ENCODE data around the gene CRYBG1.

Gene CRYBG1

DNA sequence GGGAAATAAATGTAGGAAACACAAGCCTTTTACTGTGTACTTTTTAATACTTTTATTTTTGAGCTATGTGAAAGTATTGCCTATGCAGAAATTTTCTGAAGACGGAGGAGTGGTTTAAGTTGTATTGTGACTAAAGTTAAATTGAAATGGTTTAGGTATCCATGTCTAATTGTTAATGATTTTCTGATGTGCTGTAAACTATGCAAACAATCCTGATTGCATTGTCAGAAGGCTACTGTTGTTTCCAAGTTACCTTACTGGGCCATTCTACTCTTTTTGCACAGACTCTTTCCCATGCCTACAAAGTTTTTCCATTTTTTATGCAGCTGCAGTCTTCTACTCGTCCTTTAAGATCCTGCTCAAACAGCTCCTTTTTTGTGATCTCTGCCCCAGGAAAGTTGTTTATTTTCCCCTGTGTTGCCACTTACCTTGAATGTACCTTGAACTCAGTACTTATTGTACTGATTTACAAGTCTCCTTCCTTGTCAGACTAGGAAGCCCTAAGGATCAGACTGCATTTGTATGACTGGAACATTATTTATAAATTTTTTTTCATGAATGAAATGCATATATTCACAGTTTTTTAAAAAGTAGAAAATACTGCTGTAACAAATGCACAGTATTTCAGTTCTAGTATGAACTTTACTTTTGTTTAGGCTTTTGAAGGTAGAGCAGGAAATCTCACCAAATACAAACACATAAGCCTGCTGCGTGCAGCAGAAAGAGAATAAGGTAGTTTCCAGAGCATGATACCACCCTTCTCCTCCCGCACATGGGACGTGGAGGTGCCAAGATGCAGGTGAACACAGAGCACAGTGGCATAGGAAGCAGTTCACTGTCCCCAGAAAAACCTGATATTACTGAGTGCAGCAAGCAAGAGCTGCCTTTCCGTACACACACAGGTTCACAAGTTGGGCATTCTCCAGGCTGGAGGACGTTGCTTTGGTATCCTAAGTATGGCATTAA lies 97.8 kb downstream of the CRYBG1 start:
- no peak for DNase-seq (ENCODE audit: low read depth)

DNA sequence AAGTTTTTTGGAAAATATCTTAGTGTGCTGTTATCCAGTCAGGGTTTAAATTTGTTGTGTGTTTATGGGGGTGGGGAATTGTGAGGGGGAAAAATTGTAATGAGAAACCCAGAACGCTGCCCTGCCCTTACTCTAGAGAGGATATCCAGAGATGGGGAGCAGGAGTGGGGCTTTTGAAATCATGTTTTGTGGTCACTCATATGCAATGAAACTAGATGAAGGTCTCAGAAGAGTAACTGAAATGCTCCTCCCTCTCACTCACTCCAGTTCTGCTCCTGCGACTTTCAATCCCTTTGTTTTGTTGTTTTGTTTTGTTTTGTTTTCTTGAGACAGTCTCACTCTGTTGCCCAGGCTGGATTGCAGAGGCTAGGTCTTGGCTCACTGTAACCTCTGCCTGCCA lies 100.0 kb downstream of the CRYBG1 start:
- DNase-seq (ENCODE audit: low read depth): no peak

DNA sequence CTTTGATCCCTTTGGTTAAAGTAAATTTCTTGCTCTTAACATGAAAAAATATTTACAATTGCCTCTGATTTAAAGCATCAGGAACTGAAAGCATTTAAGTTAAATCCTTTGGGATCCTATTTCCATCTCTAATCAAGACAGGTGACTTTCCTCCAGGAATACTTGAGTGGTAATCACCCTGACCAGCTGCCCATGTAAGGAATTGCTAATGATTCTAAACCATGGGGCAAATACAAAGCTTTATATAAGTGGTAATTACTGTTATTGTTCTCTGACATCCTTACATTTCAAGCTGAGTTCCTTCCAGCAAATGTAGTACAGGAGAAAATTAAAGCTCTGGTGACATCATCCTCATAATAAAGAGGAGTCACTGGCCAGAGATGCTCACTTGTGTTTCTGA lies 100.6 kb downstream of the CRYBG1 start:
- DNase-seq (ENCODE audit: low read depth): no peak

DNA sequence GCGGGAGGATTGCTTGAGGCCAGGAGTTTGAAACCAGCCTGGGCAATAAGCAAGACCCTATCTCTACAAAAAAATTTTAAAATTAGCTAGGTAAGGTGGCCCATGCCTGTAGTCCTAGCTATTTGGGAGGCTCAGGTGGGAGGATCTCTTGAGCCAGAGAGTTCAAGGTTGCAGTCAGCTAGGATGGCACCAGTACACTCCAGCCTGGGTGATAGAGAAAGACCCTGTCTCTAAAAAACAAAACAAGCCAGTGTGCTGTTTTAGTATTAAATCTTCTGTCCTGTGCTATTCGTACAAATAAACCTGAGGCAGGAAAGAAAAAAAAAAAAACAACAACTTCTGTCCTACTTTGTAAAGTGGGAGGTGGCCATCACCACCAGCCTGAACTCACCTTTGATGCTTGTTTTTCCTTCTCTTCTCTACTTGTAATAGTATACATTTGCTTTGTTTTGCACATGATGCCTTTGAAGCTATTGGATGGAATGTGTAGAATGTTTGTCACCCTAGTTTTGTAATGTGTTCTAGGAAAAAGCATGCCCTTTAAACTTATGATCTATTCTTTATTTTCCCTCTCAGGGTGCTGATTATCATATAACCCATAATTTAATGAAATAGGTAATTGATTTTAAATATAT lies 102.5 kb downstream of the CRYBG1 start:
- DNase-seq (ENCODE audit: low read depth): no peak

DNA sequence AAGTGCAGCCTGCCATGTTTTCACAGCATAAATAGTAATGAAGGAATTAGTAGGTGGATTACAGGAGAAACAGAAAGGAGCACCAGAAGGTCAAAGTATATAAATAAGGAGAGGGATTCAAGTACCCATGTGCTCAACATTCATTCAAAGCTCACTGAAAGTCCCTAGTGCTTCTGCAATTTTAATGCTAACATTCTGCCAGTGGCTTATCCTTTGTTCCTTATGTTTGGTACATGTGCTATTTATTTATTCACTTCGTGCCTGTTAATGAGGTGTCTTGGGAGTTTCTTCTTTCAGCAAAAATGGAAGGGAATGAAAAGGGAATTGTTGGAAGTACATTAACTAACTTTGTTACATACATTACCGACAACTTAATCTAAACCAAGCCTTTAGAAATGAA lies 105.7 kb downstream of the CRYBG1 start:
- no peak for DNase-seq (ENCODE audit: low read depth)

DNA sequence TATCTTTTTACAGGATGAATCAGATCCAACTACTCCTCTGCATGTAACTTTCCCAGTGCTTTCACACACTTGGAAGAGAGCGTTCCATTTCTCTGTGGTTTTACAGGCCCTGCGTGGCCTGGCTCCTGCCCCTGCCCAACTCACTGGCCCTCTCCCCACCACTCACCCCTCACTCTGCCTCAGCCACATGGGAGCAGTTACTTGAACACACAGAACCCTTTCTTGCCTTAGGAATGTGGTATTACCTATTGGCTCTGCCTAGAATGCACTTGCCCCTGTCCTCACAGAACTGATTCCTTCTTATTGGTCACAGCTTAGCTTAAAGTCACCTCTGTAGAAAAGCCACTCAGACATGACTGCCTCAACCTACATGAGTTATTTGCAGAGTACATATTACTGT lies 108.4 kb downstream of the CRYBG1 start:
- DNase-seq (ENCODE audit: low read depth): no peak

DNA sequence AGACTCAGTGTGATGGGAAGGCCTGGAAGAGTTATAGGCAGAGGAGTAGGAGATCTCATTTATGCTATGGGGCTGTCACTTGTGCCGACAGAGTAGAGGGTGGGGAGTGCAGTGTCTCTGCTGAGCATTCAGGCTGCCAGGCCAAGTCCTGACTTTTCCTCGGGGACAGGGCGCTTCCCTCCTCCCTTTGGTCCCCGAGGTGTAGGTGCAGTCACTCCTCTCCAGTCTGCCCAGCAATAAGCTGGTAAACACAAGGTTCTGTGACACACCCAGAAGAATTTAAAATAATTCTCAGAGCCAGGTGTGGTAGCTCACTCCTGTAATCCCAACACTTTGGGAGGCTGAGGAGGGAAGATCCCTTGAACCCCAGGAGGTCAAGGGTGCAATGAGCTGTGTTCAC lies 109.4 kb downstream of the CRYBG1 start:
- no peak for DNase-seq (ENCODE audit: low read depth)

DNA sequence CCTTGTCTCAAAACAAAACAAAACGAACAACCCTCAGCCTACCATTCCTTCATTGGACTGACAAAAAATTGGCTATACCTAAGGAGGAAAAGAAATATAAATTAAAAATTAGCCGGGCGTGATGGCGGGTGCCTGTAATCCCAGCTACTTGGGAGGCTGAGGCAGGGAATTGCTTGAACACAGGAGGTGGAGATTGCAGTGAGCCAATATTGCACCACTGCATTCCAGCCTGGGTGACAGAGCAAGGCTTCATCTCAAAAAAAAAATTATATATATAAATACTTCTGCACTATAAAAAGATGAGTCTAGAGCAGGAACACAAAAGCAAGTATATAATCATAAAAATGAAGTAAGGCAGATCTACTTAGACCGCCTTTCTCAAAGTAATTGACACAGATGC lies 109.8 kb downstream of the CRYBG1 start:
- no peak for DNase-seq (ENCODE audit: low read depth)

DNA sequence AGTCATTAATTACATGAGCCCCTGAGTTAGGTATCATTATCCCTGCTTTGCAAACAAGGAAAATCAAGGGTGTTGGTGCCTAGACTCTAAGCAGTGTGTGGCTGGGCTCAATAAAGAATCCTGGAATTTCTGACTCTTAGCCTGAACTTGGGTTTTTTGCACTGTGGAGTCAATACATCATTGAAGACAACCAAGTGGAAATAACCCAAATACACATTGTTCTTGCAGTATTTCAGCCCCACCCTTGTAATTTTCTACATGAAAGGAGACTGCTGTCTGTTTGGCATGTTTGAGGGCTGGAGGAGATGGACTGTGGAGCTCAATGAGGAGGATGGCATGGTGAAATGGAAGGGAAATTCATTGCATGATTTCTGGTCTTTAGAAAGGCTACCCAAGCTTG lies 110.3 kb downstream of the CRYBG1 start:
- DNase-seq (ENCODE audit: low read depth): no peak

DNA sequence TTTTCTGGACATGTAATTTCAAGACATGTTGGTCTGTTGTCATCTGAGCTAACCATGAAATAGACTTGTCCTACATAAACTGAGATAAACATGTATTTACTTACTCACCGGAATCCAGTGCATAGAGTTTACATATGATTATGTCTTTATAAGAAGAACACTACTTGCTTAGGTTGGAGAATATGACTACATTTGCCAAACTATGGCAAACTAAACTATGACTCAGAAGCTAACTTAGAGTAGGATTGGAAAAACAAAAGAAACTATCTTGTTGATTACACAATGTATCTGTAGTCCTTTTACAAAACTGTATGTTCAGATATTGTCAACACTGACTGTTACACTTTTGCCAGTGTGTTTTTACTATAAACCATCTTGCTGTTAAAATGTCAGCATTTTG lies 113.3 kb downstream of the CRYBG1 start:
- no peak for DNase-seq (ENCODE audit: low read depth)

DNA sequence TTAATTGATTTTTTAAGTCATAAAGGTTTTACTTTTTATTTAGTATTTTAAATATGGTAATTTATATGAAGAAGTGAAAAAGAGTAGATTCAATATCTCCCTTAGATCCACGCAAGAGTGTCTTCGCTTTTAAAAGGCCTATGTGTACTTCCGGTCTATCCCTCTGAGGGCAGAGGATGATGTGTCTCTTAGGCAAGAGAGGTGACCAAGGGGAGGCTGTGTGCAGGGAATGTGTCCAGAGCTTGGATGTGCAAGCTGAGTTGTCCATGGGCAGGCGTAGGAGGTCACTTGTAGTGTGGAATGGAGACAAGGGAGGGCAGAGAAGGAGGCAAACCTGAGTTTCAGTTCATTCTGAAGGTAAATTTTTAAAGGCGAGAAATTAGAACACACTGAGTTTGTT lies 113.9 kb downstream of the CRYBG1 start:
- DNase-seq (ENCODE audit: low read depth): no peak

DNA sequence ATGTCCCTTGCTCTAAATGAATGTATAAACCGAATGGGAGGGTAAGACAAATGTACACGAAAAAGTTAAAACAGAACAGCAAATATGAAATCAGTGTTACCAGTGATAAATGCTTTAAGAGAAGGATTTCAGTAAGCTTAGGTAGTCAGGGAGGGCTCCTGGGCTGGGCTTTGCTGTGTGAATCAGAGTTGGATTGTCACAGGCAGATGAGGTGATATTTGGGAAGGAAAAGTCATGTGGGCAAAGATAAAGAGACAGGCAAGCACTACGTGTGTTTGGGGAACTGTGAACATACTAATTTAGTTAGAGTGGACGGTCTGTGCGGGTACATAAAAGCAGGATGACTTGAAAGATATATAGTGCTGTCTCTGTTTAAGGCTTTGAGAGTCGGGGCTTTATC lies 114.8 kb downstream of the CRYBG1 start:
- DNase-seq (ENCODE audit: low read depth): no peak

DNA sequence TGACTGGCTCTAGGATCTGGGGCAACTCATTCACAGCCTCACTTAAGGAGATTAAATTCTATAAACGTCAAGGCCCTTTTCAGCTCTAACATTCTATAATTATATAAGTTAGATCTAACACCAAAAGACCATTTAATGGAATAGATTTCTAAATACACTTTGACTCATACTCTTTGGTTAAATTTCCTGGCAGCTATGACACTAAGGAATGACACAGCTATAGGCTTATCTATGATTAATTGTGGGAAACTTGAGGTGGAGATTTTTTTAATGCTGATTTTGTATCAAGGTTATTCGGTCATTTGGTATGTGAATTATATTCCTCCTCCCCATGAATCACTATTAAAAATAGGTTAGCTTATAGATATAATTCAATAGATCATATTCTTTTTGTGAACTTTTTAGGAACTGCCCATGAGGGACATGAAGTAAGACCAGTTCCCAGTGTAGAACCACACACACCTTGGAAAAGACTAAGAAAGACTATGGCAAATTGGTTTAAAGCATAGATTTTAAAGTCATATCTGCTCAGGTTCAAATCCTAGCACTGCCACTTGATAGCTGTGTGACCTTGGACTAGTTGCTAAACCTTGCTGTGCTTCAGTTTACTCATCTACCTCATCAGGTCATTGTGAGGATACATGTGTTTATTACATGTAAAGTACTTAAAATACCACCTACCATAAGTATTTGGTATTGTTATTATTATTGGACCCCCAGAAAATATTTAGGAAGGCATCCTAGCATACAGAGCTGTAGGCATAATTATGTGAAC lies 116.0 kb downstream of the CRYBG1 start:
- no peak for DNase-seq (ENCODE audit: low read depth)

DNA sequence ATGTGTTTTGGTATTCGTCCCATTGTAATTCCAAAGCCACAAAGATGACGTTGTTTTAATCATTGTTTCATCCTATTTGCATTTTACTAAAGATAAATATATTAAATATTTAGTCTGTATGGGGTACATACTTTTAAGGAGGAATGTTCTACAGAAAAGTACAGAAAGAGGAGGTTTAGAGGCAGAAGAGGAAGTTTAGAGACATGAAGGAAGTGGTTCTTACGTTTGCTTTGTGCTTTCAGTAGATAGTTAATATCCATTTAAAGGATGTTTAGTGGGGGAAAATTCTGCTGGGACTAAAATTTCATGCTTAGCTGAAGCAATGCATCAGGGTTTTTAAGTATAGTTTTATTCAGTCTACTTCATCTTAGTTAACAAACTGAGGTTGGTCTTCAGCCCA lies 116.6 kb downstream of the CRYBG1 start:
- no peak for DNase-seq (ENCODE audit: low read depth)

DNA sequence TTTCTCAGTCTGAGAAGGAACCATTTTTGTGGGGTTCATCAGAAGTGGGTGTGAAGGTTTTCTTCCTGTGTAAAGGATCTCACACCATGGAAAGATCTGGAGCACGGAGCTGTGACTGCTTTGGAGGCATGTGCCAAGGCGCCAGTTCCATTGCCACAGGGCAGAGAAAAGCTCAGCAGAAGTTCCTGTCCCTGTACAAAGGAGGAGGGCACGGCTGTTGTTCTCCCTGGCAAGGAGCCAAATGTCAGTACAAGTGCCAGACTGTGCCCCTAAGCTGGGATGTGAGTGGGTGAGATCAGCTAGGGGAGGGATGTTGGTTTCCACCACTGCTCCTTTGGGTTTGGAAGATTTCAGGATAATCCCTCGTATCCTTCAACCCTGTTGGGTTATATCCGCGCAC lies 117.3 kb downstream of the CRYBG1 start:
- no peak for DNase-seq (ENCODE audit: low read depth)

DNA sequence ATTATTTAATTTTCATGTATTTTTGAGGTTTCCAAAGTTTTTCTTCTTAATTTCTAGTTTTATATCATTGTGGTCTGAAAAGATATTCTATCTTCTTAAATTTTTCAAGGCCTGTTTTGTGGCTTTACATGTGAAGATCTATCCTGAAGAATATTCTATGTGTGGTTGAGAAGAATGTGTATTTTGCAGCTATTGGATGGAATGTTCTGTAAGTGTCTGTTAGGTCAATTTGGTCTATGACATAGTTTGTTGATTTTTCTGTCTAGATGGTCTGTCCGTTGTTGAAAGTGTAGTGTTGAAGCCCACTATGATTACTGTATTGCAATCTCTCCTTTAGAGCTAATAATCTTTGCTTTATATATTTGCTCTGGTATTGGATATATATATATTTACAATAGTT lies 125.7 kb downstream of the CRYBG1 start:
- no peak for DNase-seq (ENCODE audit: low read depth)

DNA sequence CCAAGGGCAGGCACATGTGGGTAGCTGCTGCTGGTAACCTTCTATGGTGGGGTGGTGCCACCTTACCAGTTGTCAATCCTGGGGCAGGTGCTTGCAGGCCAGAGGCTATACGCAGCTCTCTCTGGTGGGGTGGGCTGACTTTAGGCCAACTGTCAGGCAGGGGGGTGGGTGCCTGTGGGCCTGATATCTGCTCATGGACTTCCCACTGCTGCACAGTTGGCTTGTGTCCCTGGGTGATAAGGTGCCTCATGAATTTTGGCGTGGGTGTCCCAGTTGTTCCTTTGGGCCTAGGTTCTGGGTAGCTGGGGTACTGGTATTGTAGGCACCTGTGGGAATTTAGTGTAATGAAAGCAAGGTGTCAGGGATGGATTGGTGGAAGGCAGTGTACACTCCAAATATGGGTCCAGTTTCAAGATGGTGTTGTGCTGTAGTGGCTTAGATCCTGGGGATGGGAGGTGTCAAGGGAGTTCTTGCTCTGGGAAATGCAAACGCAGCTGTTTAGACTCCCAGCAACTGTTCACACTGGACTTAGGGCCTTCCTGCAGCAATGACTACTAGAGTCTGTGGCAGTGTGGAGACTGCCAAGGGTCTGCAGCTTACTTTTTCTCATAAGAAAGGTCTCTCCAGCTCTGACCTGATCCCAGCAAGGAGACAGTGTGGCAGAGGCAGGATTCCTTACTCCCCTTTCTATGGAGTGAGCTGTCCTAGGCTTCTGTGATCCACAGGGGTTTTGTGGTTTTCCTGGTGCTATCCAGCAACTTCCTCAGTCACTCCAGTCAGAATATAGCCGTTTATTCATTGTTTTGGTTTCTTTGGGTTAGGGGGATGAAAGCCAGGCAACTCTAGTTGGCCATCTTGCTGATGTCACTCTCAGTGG lies 128.2 kb downstream of the CRYBG1 start:
- DNase-seq (ENCODE audit: low read depth): no peak

DNA sequence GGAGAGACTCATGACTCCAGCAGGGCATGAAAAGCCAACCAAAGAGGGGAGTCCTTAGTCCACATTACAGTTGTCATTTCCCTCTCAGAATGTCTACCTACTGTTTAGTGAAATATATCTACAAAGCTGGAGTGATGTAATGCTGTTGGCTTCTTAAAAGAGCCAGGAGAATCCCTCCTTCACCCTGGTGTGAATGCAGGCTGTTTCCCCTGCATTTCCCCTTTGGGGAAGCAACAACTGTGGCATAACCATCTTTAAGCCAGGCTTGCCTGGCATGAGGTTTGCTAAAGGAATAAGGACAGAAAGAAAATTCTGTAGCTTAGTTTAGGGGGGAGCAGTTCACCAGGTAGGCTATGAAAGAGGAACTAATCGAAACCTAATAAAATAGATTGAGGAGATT lies 129.5 kb downstream of the CRYBG1 start:
- no peak for DNase-seq (ENCODE audit: low read depth)

DNA sequence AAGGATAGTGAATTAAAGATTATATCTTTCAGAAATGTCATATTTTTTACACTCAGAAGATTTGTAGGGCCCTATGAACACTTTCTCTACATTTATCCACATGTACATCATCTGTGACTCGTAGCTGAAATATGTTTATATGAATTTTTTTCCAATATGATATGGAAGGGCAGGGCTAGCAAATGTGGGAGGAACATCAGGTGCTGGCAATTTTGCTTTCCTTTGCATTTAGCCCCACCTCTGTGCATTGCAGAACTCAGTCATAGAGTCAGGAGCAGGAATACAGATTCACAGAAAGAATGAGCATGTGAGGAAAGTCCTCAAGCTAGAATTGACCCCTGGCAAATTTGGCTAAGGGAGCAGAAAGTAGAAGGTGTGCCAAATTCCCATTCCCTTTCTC lies 129.9 kb downstream of the CRYBG1 start:
- DNase-seq (ENCODE audit: low read depth): no peak

DNA sequence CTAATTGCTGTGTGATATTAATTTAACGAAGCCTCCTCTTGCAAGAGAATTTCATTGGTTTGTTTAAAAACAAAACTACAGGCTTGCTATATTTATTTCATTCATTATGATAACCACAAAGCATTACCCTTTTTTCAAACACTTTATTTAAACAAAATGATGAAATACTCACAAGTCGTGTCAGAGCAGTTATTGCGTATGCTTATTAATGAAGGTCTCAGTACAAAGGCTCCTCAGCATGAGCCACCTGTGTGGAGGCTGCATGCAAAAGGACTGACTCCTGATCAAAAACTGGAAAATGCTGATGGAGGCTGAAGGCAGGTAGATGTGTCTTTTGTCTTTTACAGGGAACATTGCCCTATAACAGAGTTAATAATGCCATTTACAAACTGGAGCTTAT lies 130.5 kb downstream of the CRYBG1 start:
- DNase-seq (ENCODE audit: low read depth): no peak

DNA sequence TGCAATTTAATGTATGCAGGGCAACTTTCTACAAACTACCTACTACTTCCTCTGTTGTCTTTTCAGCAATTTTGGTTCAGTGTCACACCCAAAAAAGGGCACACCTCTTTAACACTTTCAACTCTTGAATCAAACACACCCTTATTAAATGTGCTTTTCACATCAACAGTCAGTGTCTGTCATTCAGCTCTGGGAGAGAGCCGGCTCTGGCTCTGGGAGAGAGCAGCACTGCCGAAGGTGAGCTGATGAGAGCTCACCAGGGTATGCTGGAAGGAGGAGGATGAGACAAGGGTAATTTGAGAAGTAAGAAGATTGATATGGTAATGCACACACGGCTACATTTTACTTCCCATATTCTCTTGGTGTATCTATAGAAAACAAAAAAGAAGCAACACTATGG lies 134.5 kb downstream of the CRYBG1 start:
- no peak for DNase-seq (ENCODE audit: low read depth)

DNA sequence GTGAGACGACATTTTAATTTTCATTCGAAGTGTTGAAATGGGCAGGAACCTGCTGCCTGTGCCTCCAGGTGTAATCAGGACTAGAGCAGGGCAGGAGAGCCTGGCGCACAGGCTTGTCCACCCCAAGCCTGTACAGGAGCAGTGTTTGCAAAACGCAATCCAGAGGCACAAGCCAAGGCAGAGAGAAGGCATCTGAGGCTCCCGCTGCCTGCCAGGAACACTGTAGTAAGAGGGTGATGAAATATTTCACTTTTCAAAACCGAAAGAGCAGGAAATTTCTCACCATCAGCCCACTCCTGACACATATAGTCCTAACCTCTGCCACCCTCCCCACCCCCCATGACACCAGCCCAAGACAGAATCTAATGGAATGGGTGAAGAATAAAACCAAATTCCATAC lies 136.3 kb downstream of the CRYBG1 start:
- no peak for DNase-seq (ENCODE audit: low read depth)

Measured in stimulated activated CD8-positive, alpha-beta memory T cell treated with anti-CD3 and anti-CD28 coated beads, Interleukin-4, amount 100 ng/mL, for 24 hours (primary cell).